ENCODE data around the gene PLEKHM3.

DNA sequence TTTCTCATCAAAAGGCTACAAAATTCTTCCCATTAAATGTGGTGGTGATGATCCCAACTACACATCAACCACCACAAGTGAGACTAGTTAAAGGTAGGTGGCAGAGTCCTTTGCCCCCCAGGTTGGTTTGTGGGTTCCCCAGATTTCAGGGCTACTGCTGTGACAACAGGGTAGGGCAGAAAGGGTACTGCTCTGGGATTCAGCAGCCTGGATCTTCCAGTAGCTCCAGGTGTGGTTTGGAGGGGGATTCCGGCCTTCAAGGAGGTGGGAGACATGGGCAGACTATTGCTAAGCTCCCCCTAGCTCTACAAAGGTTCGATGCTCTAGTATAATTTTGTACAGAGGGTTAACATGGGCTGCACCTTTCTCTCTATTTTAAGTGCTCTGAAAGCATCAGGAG is 180.7 kb downstream of the PLEKHM3 start:
- no peak for TF ChIP-seq POLR2A (IDR thresholded peaks at IDR 0.05)
- TF ChIP-seq, protein P1, sequence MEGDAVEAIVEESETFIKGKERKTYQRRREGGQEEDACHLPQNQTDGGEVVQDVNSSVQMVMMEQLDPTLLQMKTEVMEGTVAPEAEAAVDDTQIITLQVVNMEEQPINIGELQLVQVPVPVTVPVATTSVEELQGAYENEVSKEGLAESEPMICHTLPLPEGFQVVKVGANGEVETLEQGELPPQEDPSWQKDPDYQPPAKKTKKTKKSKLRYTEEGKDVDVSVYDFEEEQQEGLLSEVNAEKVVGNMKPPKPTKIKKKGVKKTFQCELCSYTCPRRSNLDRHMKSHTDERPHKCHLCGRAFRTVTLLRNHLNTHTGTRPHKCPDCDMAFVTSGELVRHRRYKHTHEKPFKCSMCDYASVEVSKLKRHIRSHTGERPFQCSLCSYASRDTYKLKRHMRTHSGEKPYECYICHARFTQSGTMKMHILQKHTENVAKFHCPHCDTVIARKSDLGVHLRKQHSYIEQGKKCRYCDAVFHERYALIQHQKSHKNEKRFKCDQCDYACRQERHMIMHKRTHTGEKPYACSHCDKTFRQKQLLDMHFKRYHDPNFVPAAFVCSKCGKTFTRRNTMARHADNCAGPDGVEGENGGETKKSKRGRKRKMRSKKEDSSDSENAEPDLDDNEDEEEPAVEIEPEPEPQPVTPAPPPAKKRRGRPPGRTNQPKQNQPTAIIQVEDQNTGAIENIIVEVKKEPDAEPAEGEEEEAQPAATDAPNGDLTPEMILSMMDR (IDR thresholded peaks at IDR 0.05), result no peak

Measured in right lobe of liver (tissue), 4 donors.